ENCODE data around the gene FBXL13. TPM values are rescaled to one million over a fixed set of nuclear protein-coding genes. Genes with fewer than 3 reads are reported as not detected.

Gene FBXL13
- polyA plus RNA-seq, 1 donor from 2014 or later = 0.57 TPM

- Histone ChIP-seq H3K9me3 (ENCODE audit: low read length) (no peaks in the 10 kb centered on the region), H4K20me1 (ENCODE audit: insufficient read depth) (no peaks in the 10 kb centered on the region), H3K9ac (ENCODE audit: low read length) (no peak overlapping the region), H3K27me3 (ENCODE audit: insufficient read depth, low read depth, low read length) (no peaks in the 10 kb centered on the region), H3K79me2 (replicated peaks; ENCODE audit: insufficient read depth, low read length) (no peaks in the 10 kb centered on the region), H3K4me3 (ENCODE audit: low read length) (no peak overlapping the region), H3K9me2 (ENCODE audit: insufficient read depth, low read length) (no peaks in the 10 kb centered on the region), H2AFZ (ENCODE audit: low read depth, low read length) (no peak overlapping the region), H3K36me3 (ENCODE audit: insufficient read depth, low read length) (no peaks in the 10 kb centered on the region), H3F3A (ENCODE audit: insufficient read depth, low read length, poor library complexity, severe bottlenecking) (no peaks in the 10 kb centered on the region), H3K4me2 (ENCODE audit: low read length) (no peak overlapping the region), H3K27ac (ENCODE audit: low read length) (no peak overlapping the region)
- no peak for TF ChIP-seq SMC3 (conservative IDR thresholded peaks at IDR 0.05; ENCODE audit: poor library complexity)
- no peak for TF ChIP-seq EP300 (conservative IDR thresholded peaks at IDR 0.05; ENCODE audit: poor library complexity, severe bottlenecking)
- TF ChIP-seq REST (IDR thresholded peaks at IDR 0.05; ENCODE audit: borderline replicate concordance) = no peak
- TF ChIP-seq POLR2AphosphoS5 (IDR thresholded peaks at IDR 0.05) = no peak
- no peak for TF ChIP-seq CTCF (IDR thresholded peaks at IDR 0.05; ENCODE audit: poor library complexity, severe bottlenecking)
- no peak for TF ChIP-seq RAD21 (conservative IDR thresholded peaks at IDR 0.05)
- no peak for TF ChIP-seq MXI1 (conservative IDR thresholded peaks at IDR 0.05; ENCODE audit: poor library complexity, severe bottlenecking)
- no peak for TF ChIP-seq EZH2 (IDR thresholded peaks at IDR 0.05; ENCODE audit: borderline replicate concordance, insufficient read depth, low read length, poor library complexity, severe bottlenecking)
- no peak for TF ChIP-seq TAF1 (IDR thresholded peaks at IDR 0.05; ENCODE audit: low read depth)
Measured at GRCh38 chr7:102943423-102944169, 131.0 kb downstream of the FBXL13 start.

- no peak overlapping the region for H3K4me3 ChIP-seq (ENCODE audit: low read length)
- no peak for TF ChIP-seq EP300 (conservative IDR thresholded peaks at IDR 0.05; ENCODE audit: poor library complexity, severe bottlenecking)
- TF ChIP-seq POLR2AphosphoS5 (IDR thresholded peaks at IDR 0.05) = no peak
- no peak for TF ChIP-seq TAF1 (IDR thresholded peaks at IDR 0.05; ENCODE audit: low read depth)
- TF ChIP-seq CTCF (IDR thresholded peaks at IDR 0.05; ENCODE audit: poor library complexity, severe bottlenecking) = no peak
- TF ChIP-seq MXI1 (conservative IDR thresholded peaks at IDR 0.05; ENCODE audit: poor library complexity, severe bottlenecking) = no peak
- TF ChIP-seq REST (IDR thresholded peaks at IDR 0.05; ENCODE audit: borderline replicate concordance) = no peak
- TF ChIP-seq EZH2 (IDR thresholded peaks at IDR 0.05; ENCODE audit: borderline replicate concordance, insufficient read depth, low read length, poor library complexity, severe bottlenecking) = no peak
- H3K79me2 ChIP-seq (replicated peaks; ENCODE audit: insufficient read depth, low read length) = no peaks in the 10 kb centered on the region
- no peak overlapping the region for H3K27ac ChIP-seq (ENCODE audit: low read length)
- H3K9me2 ChIP-seq (ENCODE audit: insufficient read depth, low read length) = no peaks in the 10 kb centered on the region
- no peaks in the 10 kb centered on the region for H3F3A ChIP-seq (ENCODE audit: insufficient read depth, low read length, poor library complexity, severe bottlenecking)
- no peaks in the 10 kb centered on the region for H3K9me3 ChIP-seq (ENCODE audit: low read length)
- H2AFZ ChIP-seq (ENCODE audit: low read depth, low read length) = no peak overlapping the region
- H3K9ac ChIP-seq (ENCODE audit: low read length) = no peak overlapping the region
- H3K36me3 ChIP-seq (ENCODE audit: insufficient read depth, low read length) = no peaks in the 10 kb centered on the region
- H3K27me3 ChIP-seq (ENCODE audit: insufficient read depth, low read depth, low read length) = no peaks in the 10 kb centered on the region
- H3K4me2 ChIP-seq (ENCODE audit: low read length) = no peak overlapping the region
- H4K20me1 ChIP-seq (ENCODE audit: insufficient read depth) = no peaks in the 10 kb centered on the region
Measured at GRCh38 chr7:102942868-102943267, 131.7 kb downstream of the FBXL13 start.

Measured in neural cell (in vitro differentiated cells).